K562 (cell line): ENCODE data around the gene PTPRF.

Experiments used
- HIVEP1 ChIP-seq: fragments of 250-450 bp; sonication (Bioruptor Pico); IDR thresholded peaks from 2 replicates; pipeline ENCODE4 v1.4.0; 2020; ENCODE audit warnings: mild to moderate bottlenecking
- JUND ChIP-seq, 2 experiments: IDR thresholded peaks; 2 replicates in 1 of 2; 3 replicates in 1 of 2; pipeline ENCODE4 v1.6.1; 2011; ENCODE audit warnings: borderline replicate concordance in 2 of 2, low read depth in 2 of 2, low read length in 2 of 2, improper control_type of control experiment in 1 of 2, missing biosample characterization in 1 of 2, missing genetic modification characterization in 1 of 2, missing genetic modification reagents in 1 of 2
- KAT2B ChIP-seq: IDR thresholded peaks from one replicate; pipeline ENCODE4 v1.6.1; 2012; ENCODE audit warnings: low read depth, mild to moderate bottlenecking, control low read depth, inconsistent platforms, low read length, moderate library complexity
- PHB ChIP-seq: fragments of 250-450 bp; sonication (Bioruptor Pico); IDR thresholded peaks from 2 replicates; pipeline ENCODE4 v1.5.0; 2021
- PRPF4 ChIP-seq: fragments of 200-400 bp; formaldehyde crosslinking; IDR thresholded peaks from one replicate; pipeline ENCODE4 v1.6.1; 2017; ENCODE audit warnings: low read length, low read depth, mild to moderate bottlenecking; ENCODE audit not compliant: insufficient read depth, poor library complexity, severe bottlenecking
- RAD21 ChIP-seq, 2 experiments: fragments of 250-450 bp in 1 of 2; fragments of 450-650 bp in 1 of 2; sonication (Bioruptor Pico) in 1 of 2; formaldehyde crosslinking in 1 of 2; IDR thresholded peaks in 1 of 2; conservative IDR thresholded peaks in 1 of 2; 2 replicates each; pipeline versions ENCODE4 v1.4.0 to v1.8.0; 2020 to 2022; ENCODE audit warnings: mild to moderate bottlenecking in 2 of 2, moderate library complexity in 1 of 2
- SMARCA4 ChIP-seq: fragments of 450-650 bp; IDR thresholded peaks from 2 replicates; pipeline ENCODE4 v1.6.1; 2016
- ZBTB1 ChIP-seq: sonication (generic); formaldehyde crosslinking; IDR thresholded peaks from 2 replicates; pipeline ENCODE4 v1.8.1; 2023; ENCODE audit warnings: missing genetic modification reagents, low read depth, mild to moderate bottlenecking, borderline replicate concordance
- TF ChIP-seq, protein P1 (sequence below): fragments of 250-450 bp; sonication (Bioruptor Pico); IDR thresholded peaks from 2 replicates; pipeline ENCODE4 v1.8.0; 2021; ENCODE audit warnings: moderate library complexity, mild to moderate bottlenecking, inconsistent platforms

DNA sequence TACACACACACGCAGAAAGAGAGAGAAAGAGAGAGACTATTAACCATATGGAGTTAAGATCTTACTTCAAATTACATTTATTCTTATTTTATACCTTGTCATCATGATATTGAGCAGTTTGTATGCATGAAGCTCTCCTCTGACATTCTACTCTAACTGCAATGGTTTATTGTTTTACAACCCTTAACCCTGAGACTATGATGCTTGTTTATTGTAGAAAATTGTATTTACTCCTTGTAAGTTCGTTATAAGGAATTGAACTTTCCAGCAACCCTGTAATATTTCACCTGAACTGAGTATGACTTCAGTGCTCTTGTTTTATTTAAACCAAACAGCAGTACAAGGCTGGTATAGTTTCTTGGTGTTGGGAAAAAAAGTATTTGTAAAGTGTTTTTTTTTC lies 18.6 kb upstream of the PTPRF start:
- TF ChIP-seq RAD21 (CRISPR knock-in tag; conservative IDR thresholded peaks at IDR 0.05 in 1 of 2, IDR thresholded peaks at IDR 0.05 in 1 of 2) (no peak), JUND (IDR thresholded peaks at IDR 0.05; ENCODE audit: borderline replicate concordance, low read depth, low read length) (no peak), JUND (tag; IDR thresholded peaks at IDR 0.05; ENCODE audit: borderline replicate concordance, low read depth, low read length) (no peak), HIVEP1 (CRISPR knock-in tag) (no peak), PHB (no peak), SMARCA4 (no peak), ZBTB1 (CRISPR knock-in tag) (no peak), PRPF4 (no peak), KAT2B (no peak)
- TF ChIP-seq, protein P1, sequence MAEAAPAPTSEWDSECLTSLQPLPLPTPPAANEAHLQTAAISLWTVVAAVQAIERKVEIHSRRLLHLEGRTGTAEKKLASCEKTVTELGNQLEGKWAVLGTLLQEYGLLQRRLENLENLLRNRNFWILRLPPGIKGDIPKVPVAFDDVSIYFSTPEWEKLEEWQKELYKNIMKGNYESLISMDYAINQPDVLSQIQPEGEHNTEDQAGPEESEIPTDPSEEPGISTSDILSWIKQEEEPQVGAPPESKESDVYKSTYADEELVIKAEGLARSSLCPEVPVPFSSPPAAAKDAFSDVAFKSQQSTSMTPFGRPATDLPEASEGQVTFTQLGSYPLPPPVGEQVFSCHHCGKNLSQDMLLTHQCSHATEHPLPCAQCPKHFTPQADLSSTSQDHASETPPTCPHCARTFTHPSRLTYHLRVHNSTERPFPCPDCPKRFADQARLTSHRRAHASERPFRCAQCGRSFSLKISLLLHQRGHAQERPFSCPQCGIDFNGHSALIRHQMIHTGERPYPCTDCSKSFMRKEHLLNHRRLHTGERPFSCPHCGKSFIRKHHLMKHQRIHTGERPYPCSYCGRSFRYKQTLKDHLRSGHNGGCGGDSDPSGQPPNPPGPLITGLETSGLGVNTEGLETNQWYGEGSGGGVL (CRISPR knock-in tag) = no peak
